ENCODE results near the gene ATP2A1. TPM values are rescaled to one million over a fixed set of nuclear protein-coding genes. Genes with fewer than 3 reads are reported as not detected.
"Not testable (repeated sequence)": the region's sequence is repeated elsewhere in the genome, so short reads cannot be mapped to it uniquely, and the experiment has no call there.

The ATP2A1 gene
- total RNA-seq, 1 donor from 2014 or later, result 1.4 TPM

DNA sequence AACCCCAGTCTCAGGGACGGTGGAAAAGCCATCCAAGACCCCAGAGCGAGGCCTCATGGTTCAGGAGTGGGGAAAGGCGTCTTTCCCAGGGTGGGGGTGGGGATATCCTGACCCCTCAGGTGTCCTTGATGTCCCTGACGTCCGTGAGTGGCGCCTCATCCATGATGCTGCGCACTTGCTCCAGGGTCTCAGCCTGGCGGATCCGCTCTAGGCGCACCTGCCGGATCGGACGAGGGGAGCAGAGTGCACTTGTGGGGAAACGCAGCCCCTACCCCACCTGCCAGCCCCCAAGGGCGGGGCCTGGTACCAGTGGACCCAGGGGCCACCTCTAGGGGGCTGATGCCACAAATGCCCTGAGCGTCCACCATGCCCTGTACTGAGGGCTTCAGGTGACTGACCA is 26.5 kb downstream of the ATP2A1 start:
- ATAC-seq (no peak), DNase-seq (ENCODE audit: low spot score) (no peak)

DNA sequence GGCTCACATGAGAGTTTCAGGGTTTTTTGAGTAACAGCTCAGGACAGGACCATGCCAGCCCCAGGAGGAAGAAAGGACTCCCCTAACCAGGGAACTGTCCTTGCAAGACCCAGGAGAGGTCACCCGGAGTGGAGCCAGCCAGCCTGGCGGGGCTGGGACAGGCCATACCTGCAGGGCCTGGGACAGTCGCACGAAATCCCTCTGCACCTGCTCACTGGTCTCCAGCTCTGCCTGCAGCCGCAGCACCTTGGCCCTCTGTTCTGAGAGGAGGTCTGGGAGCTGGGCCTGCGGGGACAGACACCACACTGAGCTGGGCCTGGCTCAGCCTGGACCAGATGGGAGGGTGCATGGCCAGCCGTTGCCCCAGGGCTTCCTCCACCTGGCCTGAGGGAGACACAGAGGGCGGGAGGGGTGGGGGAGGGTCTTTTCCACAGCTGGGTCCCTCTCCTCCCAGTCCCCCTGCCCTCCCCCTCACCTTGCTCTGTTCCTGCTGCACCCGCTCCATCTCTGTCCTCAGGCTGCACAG is 27.0 kb downstream of the ATP2A1 start:
- no peak for DNase-seq (ENCODE audit: low spot score)
- ATAC-seq, result no peak

DNA sequence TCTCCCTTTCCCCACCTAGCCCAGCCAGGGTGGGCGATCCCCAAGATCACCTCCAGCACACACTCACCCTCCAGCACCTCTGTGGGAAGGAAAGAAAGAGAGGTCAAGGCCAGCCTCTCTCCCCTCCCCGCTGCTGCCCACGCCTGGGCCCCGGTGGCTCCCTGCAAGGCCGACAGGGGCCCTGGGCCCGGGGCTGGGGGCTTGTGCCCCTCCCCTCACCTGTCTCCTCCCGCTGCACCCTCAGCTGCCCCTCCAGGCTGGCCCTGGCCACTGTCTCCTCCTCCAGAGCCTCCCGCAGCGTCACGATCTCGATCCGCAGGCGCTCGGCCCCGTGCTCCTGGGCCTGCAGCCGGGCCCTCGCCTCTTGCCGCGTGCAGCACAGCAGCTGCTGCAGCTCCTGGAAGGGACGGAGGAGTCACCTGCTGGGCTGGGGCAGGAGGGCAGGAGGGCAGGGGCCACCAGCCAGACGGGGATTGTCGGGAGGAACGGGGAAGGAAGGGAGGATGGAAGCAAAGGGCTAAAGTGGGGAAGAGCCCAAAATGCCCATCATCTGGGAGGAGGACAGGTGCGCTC is 27.6 kb downstream of the ATP2A1 start:
- ATAC-seq (no peak), DNase-seq (ENCODE audit: low spot score) (no peak)

DNA sequence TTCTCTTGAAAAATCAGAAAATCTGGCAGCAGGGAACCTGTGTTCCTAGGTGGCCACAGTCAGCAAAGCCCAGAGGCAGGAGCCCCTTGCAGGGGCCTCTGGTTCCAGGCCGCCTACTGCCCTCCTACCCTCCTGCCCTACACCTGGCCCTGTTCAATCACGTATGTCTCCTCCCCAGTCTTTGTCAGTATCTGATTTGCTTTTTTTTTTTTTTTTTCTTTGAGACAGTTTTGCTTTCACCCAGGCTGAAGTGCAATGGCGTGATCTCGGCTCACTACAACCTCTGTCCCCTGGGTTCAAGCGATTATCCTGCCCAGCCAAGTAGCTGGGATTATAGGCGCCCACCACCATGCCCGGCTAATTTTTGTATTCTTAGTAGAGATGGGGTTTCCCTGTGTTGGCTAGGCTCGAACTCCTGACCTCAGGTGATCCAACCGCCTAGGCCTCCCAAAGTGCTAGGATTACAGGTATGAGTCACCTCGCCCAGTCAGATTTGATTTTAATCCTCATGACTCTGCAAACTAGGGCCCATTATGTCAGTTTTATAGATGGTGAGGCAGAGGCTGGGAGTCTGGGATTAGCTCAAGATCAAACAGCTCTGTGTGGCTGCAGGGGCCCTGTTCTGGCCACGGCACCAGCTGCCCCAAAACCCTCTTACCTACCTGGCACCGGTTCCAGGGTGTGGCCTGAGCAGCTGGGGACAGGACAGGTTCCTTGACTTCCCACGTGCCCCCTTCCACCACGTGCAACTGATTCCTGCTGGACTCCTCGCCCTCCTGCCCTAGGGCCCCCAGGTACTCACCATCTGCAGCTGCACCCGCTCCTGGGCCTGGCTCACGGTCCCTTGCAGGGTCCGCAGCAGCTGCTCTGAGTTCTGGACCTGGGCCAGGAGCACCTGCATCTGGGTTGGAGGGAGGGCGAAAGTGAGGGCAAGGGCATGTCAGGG is 32.1 kb downstream of the ATP2A1 start:
- ATAC-seq (no peak), DNase-seq (ENCODE audit: low spot score) (no peak)

DNA sequence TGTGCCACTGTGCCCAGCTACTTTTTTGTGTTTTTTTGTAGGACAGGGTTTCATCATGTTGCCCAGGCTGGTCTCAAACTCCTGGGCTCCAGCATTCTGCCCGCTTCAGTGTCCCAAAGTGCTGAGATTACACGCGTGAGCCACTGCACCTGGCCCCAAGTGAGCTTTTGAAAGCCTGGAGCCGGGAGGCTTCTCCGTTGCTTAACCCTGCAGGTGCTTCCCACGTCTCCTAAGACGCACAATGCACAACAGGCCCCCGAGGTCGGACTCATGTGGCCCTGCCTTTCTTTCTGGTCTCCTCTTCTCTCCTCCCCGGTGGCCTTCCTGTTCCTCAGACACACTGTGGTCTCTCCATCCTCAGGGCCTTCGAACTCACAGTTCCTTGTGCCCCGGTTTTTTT is 34.3 kb downstream of the ATP2A1 start:
- DNase-seq (ENCODE audit: low spot score) (no peak), ATAC-seq (no peak)

DNA sequence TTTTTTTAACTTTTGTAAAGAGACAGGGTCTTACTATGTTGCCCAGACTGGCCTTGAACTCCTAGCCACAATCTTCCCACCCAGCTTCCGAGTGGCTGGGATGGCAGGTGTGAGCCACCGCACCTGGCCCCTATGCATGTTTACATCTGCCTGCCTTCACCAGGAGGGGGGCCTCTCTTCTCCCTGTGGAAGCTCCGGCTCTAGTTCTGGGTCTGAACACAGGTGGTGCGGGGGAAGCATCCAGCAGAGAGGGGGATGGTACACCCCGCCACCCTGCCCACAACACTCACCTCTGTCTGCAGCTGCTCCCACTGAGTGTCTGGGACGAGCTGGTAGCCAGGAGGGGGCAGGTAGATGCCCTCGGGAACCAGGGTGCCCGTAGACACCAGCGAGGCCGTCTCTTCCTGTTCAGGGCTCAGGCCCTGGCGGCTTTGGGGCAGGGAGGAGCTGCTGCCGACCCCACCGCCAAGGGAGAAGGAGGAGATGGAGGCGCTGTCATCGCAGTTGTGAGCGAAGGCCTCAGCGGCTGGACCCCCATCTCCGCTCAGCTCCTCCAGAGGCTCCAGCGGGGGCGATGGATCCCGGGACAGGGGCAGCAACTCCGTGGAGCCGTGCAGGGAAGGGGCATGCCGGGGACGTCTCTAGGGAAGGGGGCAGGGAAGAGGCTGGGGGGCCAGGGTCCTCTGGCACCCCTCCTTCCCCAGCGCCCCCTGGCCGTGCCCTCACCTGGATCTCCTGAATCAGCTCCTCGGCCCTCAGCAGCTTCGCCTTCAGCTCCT is 35.8 kb downstream of the ATP2A1 start:
- ATAC-seq, result no peak
- DNase-seq (ENCODE audit: low spot score), result no peak

DNA sequence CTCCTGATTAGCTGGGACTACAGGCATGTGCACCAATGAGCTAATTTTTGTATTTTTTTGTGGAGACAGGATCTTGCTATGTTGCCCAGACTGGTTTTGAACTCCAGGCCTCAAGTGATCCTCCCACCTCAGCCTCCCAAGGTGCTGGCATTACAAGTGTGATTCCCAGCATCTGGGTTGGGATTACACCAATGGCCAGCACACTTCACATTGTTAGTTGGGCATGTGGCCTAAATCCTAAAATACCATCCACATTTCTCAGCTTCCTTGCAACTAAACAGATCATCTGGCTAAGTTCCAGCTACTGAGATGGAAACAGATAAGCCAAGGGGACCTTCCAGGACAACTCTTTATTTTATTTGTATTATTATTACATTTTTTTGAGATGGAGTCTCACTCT is 36.9 kb downstream of the ATP2A1 start:
- DNase-seq (ENCODE audit: low spot score) (no peak), ATAC-seq (no peak)

DNA sequence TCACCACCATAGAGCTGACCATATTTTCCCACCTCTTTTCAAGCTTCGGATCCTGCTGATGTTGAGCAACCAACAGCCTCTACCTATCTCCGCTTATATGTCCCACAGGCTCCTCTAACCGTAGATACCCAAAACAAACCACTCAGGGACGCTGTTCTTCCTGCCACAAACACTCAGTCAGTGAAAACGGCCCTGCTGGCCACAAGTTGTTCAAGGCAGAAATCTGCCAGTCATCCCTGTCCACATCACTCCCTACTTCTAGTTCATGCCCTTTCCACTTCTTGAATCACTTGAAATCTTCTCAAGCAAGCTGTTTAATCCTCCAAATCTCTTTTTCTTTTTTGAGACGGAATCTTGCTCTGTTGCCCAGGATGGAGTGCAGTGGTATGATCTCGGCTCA is 38.8 kb downstream of the ATP2A1 start:
- DNase-seq (ENCODE audit: low spot score) (no peak), ATAC-seq (no peak)

DNA sequence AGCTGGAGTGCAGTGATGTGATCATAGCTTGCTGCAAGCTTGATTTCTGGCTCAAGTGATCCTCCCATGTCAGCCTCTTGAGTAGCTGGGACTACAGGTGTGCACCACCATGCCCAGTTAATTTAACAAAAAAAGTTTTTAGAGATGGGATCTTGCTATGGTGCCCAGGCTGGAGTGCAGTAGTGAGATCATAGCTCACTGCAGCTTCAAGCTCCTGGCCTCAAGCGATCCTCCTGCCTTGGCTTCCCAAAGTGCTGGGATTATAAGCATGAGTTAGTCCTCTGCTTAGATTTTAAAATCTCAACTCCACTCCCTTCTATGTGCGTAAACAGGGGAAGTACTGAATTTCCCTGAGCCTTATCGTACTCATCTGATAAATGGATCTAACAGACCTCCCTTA is 40.4 kb downstream of the ATP2A1 start:
- DNase-seq (ENCODE audit: low spot score) (no peak), ATAC-seq (no peak)

DNA sequence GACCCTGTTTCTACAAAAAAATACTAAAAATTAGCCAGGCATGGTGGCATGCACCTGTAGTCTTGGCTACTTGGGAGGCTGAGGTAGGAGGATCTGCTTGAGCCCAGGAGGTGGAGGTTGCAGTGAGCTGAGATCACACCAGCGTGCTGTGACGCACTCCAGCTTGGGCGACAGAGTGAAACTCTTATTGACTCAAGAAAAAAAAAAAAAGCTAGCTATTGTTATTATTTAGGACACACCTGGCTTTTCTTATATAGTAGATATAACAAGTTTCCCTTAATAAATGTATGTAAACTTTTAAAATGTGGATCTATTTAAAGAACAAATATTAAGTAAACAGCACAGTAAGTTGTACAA is 44.9 kb downstream of the ATP2A1 start:
- DNase-seq (ENCODE audit: low spot score) (no peak), ATAC-seq (no peak)

DNA sequence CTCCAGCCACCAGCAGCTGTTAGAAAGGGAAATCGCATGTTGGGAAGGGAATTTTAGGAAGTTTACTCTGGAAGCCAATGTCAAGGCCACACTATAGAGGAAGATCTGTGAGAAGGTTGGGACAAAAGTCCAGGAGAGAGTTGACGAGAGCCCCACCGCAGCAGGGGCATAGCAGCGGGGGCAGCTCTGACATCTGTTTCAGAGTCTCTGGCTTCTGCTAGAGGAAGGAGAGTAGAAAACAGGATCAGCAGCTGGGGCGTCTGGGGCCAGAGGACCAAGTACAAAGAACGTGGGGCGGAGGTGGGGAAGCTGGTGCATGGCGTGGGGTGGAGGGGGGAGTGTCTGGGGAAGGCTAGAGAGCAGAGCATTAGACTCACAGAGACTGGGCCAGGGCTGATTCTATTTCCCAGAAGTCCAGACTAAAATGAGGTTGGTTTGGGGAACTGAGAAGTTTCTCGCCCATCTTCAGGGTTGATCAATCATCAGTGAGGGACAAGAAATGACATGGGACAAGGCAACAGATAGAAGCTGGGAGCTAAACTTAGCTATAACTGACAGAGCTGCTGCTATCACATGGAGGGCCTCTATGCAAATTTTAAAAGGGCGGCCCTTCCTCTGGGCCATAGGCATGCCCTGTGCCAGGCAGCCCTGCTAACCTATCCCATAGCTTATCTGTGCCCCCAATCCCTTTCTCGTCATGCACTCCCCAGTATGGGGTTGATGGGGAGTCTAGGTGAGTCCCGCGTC is 45.5 kb downstream of the ATP2A1 start:
- ATAC-seq (no peak), DNase-seq (ENCODE audit: low spot score) (no peak)

DNA sequence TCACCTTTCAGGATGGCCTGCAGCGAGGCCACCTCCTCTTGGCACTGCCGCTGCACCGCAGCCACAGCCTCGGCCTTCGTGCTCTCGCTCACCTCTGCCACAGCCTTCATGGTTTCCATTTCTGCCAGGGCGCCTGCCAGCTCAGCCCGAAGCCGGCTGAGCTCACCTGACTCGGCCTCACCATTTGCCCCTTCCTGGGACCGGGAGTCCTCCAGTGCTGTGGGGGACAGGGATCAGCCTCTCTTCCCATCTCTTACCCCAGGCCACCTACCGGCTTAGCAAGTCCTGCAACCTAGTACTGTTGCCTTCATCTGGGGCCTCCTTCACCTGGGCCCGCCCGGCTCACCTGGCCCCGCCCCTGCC is 46.1 kb downstream of the ATP2A1 start:
- no peak for DNase-seq (ENCODE audit: low spot score)
- no peak for ATAC-seq

DNA sequence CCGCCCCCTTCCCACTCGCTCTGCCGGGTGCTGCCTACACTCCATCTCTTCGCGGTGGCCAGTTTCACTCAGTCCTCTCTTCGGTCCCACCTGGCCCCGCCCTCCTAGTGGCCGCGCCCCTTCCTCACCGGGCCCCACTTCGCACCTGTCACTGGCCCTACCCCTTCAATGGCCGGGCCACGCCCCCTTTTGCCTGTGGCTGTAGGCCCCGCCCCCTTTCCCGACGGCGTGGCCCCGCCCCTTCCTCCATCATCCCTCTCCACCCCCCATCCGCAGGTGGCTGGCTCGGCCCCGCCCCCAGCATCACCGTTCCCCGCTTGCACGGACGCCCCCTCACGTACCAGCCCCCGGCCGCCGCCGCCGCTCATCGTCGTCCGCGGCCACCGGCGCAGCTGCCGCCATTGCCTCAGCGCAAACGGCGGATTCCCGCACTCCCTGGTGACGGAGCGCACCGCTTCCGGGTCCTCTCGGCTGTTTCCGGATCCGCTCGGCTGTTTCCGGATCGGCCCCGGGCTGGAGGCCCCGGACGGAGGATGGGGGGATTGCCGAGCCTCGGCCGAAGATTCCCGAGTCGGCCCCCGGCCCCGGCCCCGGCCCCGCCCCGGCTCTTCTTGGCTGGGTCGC is 46.6 kb downstream of the ATP2A1 start, which contains the start of gene RABEP2:
Gene RABEP2, minus strand, starts transcription at position 477 of the 624 bp plus-strand sequence. Its CDS starts 75 bp downstream, at position 402.
- DNase-seq (ENCODE audit: low spot score) (peak; percentile 93), ATAC-seq (peak; percentile 94)

DNA sequence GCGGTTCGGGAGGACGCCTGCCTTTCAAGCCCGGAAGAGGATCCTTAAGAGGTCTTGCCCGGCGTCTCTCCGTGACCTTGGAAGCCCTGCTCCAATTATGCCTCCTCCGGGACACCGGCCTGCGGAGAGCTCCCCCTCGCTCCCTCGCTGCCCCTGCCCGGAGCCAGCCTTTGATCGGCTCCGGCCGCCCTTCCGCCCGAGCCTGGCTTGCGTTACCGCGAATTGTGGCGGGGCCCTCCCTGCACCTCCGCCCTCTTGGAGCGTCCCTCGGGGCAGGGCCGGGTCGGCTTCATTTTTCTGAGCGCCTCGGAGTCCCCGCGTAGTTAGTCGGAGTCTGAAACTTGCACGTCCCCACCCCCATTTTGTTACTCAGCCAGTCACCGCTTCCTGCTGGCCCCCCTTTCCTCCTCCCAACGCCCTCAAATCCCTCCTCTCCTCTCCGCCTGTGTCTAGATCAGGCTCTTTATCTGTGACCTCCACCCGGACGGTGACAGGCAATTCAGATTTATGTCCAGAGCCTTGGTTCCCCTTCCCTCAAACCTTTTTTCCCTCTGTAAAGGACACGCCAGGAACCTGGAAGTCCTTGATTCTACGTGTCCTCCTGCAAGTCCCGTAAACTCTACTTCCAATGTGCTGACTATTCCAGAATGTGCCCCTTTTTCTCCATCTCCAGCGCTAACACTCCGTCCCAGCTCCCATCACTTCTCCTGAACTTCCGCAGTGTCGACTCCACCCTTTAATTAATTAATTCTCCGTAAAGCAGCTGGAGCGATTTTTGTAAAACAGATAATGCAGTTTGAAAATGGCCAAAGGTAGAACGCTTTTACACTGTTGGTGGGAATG is 47.3 kb downstream of the ATP2A1 start:
- ATAC-seq (peak; percentile 58), DNase-seq (ENCODE audit: low spot score) (peak; percentile 72)

DNA sequence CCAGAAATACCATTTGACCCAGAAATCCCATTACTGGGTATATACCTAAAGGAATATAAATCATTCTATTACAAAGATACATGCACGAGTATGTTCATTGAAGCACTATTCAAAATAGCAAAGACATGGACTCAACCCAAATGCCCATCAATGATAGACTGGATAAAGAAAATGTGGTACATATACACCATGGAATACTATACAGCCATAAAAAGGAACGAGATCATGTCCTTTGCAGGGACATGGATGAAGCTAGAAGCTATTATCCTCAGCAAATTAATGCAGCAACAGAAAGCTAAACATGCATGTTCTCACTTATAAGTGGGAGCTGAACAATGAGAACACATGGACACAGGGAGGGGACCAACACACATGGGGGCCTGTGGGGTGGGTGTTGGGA is 48.0 kb downstream of the ATP2A1 start:
- ATAC-seq; DNase-seq (ENCODE audit: low spot score): not testable (repeated sequence)

DNA sequence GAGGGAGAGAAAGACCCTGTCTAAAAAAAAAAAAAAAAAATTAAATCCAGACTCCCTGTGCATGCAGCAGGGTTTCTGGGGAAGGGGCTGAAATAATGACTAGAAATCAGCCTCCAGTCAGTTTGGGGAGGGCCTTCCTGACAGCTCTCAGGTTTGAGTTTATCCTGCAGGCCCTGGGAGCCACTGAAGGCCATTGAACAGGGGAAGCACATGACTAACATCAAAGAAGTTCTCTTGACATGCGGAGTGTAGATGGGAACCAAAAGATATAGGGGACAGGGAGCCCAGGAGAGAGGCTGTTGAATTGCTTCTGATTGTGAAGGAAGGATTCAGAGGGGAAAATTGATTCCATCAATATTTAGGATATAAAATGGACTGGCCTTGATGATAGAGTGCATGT is 49.5 kb downstream of the ATP2A1 start:
- no peak for DNase-seq (ENCODE audit: low spot score)
- no peak for ATAC-seq

DNA sequence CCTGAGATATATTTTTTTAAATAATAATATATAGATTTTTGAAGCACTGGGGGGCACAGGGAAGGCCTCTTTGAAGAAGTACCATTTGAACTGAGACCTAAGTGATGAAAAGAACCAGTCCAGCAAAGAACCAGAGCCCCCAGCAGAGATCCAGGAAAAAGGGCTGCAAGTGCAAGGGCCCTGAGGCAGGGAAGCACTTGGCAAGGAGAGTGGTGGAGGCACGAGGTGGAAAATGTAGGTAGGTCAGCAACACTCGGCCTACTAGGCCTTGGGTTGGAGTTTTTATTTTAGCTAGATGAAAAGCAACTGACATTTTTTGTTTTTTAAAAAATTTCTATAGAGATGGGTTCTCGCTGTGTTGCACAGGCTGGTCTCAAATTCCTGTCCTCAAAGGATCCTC is 51.9 kb downstream of the ATP2A1 start:
- ATAC-seq (no peak), DNase-seq (ENCODE audit: low spot score) (no peak)

DNA sequence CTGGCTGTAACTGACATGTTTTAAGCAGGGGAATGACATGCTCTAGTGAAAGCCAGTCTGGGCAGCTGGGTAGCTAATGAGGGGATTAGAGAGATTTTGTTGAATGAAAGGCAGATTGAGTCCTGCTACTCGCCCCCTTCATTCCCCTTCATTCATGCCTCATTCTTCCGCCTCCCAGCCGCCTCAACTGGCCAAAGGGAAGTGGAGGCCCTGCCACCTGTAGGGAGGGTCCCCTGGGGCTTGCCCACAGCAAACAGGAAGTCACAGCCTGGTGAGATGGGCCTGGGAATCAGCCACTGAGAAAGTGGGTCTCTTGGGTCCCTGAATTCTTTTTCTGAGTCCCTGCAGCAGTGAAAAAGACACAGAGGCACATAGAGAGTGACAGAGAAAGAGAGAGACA is 52.4 kb downstream of the ATP2A1 start:
- ATAC-seq, result no peak
- DNase-seq (ENCODE audit: low spot score), result no peak

DNA sequence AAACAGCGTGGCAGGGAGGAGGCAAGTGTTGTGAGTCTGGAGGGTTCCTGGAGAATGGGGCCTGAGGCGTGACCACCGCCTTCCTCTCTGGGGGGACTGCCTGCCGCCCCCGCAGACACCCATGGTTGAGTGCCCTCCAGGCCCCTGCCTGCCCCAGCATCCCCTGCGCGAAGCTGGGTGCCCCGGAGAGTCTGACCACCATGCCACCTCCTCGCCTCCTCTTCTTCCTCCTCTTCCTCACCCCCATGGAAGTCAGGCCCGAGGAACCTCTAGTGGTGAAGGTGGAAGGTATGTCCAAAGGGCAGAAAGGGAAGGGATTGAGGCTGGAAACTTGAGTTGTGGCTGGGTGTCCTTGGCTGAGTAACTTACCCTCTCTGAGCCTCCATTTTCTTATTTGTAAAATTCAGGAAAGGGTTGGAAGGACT is 53.5 kb downstream of the ATP2A1 start, which contains the start of gene CD19:
Gene CD19, plus strand, starts transcription at position 171 of the 425 bp plus-strand sequence. Its CDS starts 30 bp downstream, at position 201.
- ATAC-seq, result no peak
- DNase-seq (ENCODE audit: low spot score), result no peak
